Measurements from ENCODE around the gene GADD45GIP1. TPM values are rescaled to one million over a fixed set of nuclear protein-coding genes. Genes with fewer than 3 reads are reported as not detected.

Gene GADD45GIP1
- total RNA-seq, 1 experiment from 2014 or later: 36.7 TPM

GRCh38 chr19:12996406-12997094 is 39.5 kb upstream of the GADD45GIP1 start:
- ChIA-PET POLR2A (no interaction called here), CTCF (no interaction called here)
- BruUV-seq (replicated peaks): no TSS peak
- no peaks in the 10 kb centered on the region for H3K36me3 ChIP-seq (ENCODE audit: control insufficient read depth, insufficient read depth, low read length)
- H3K4me1 ChIP-seq (ENCODE audit: control insufficient read depth, insufficient read depth, low read length): peaks cover 19% of the 10 kb centered on the region
- in situ Hi-C loops (cut with HindIII; ENCODE audit: low pct_unique_long_range_greater_than_20kb, low sequenced_read_pairs) (no loop called here), intact Hi-C loops (cut with micrococcal nuclease; ENCODE audit: unreplicated experiment) (no loop called here)
- no peaks in the 10 kb centered on the region for H3K9me3 ChIP-seq (ENCODE audit: control insufficient read depth, insufficient read depth, low read depth, low read length)
- ATAC-seq (peak; percentile 78), DNase-seq (ENCODE audit: low read depth, low spot score) (no peak)
- TF ChIP-seq TCF7L2 (IDR thresholded peaks at IDR 0.05; ENCODE audit: low read depth, low read length) (no peak), REST (IDR thresholded peaks at IDR 0.05; ENCODE audit: insufficient read depth in 1 of 2, low read depth in 2 of 2, low read length in 1 of 2) (no peak), SIN3A (IDR thresholded peaks at IDR 0.05; ENCODE audit: borderline replicate concordance, insufficient read depth, low read depth, low read length) (no peak), POLR2AphosphoS5 (IDR thresholded peaks at IDR 0.05; ENCODE audit: low read depth, low read length) (no peak), CTCF (IDR thresholded peaks at IDR 0.05) (no peak)
- peak overlapping the region; percentile 83 for H3K27ac ChIP-seq (ENCODE audit: low read length)
- H3K4me3 ChIP-seq (ENCODE audit: low read depth in 2 of 2, low read length in 2 of 2): peak overlapping the region; percentile 49 to 58
- no peaks in the 10 kb centered on the region for H3K27me3 ChIP-seq (ENCODE audit: control insufficient read depth, insufficient read depth, low read length)

GRCh38 chr19:12995596-12996405 is 38.8 kb upstream of the GADD45GIP1 start:
- peak overlapping the region; percentile 83 for H3K27ac ChIP-seq (ENCODE audit: low read length)
- H3K4me3 ChIP-seq (ENCODE audit: low read depth in 2 of 2, low read length in 2 of 2): peak overlapping the region; percentile 49 to 58
- ChIA-PET POLR2A (interaction anchor here (0.6 kb wide), 1 partner anchor 121 kb away, joined by 3 read pairs; the partner anchor contains the start of gene TRMT1), CTCF (no interaction called here)
- no peak for TF ChIP-seq CTCF (IDR thresholded peaks at IDR 0.05)
- TF ChIP-seq TCF7L2 (IDR thresholded peaks at IDR 0.05; ENCODE audit: low read depth, low read length): no peak
- TF ChIP-seq POLR2AphosphoS5 (IDR thresholded peaks at IDR 0.05; ENCODE audit: low read depth, low read length): no peak
- no peak for TF ChIP-seq REST (IDR thresholded peaks at IDR 0.05; ENCODE audit: insufficient read depth in 1 of 2, low read depth in 2 of 2, low read length in 1 of 2)
- TF ChIP-seq SIN3A (IDR thresholded peaks at IDR 0.05; ENCODE audit: borderline replicate concordance, insufficient read depth, low read depth, low read length): no peak
- no TSS peak for BruUV-seq (replicated peaks)
- intact Hi-C loops (cut with micrococcal nuclease; ENCODE audit: unreplicated experiment) (no loop called here), in situ Hi-C loops (cut with HindIII; ENCODE audit: low pct_unique_long_range_greater_than_20kb, low sequenced_read_pairs) (no loop called here)
- H3K4me1 ChIP-seq (ENCODE audit: control insufficient read depth, insufficient read depth, low read length): peaks cover 19% of the 10 kb centered on the region
- no peaks in the 10 kb centered on the region for H3K36me3 ChIP-seq (ENCODE audit: control insufficient read depth, insufficient read depth, low read length)
- no peaks in the 10 kb centered on the region for H3K27me3 ChIP-seq (ENCODE audit: control insufficient read depth, insufficient read depth, low read length)
- no peak for DNase-seq (ENCODE audit: low read depth, low spot score)
- ATAC-seq: peak; percentile 54
- no peaks in the 10 kb centered on the region for H3K9me3 ChIP-seq (ENCODE audit: control insufficient read depth, insufficient read depth, low read depth, low read length)

Measured in Panc1 (cell line).